ENCODE results near the gene KMT2C. TPM values are rescaled to one million over a fixed set of nuclear protein-coding genes. Genes with fewer than 3 reads are reported as not detected.

KMT2C gene
- total and polyA plus RNA-seq, 10 of the 15 experiments (the other 5 are each of a cell fraction or from before 2014, with no cell fraction given): 3.3 to 45.2 (median 19.2) TPM

DNA sequence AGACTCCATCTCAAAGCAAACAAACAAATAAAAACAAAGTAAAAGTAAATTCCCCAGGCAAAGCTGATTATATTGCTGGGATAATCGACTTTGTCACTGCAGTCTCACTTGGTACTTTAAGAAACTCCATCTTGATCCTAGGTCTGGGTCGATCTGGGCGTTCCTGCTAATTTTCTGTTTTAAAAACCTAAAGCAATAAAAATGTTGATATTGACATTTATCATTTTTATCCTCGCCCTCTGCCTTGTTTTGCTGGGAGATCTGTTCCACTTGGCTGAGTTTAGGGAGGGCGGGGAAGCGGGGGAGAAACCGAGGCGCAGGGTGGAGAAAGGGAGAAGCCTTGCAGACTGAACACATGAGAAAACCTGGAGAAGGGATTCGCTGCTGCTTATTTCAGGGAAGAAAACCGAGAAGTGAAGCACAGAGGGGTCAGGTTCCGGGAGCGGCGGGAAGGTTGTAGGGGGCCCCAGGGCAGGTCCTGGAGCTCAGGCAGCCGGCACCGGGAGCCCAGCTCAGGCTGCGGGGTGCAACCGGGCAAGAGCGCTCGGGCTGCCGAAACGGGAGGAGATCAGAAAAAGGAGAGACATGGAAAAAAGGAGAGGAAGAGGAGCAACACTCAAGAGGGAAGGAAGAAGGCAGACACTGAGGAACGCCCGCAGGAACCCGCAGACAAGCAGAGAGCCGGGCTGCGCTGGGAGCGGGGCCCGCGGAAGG is 27.3 kb upstream of the KMT2C start (continued):
- TF ChIP-seq, protein P1, sequence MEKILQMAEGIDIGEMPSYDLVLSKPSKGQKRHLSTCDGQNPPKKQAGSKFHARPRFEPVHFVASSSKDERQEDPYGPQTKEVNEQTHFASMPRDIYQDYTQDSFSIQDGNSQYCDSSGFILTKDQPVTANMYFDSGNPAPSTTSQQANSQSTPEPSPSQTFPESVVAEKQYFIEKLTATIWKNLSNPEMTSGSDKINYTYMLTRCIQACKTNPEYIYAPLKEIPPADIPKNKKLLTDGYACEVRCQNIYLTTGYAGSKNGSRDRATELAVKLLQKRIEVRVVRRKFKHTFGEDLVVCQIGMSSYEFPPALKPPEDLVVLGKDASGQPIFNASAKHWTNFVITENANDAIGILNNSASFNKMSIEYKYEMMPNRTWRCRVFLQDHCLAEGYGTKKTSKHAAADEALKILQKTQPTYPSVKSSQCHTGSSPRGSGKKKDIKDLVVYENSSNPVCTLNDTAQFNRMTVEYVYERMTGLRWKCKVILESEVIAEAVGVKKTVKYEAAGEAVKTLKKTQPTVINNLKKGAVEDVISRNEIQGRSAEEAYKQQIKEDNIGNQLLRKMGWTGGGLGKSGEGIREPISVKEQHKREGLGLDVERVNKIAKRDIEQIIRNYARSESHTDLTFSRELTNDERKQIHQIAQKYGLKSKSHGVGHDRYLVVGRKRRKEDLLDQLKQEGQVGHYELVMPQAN (conservative IDR thresholded peaks at IDR 0.05): peak; percentile 76
- TF ChIP-seq EGR1 (IDR thresholded peaks at IDR 0.05; ENCODE audit: borderline replicate concordance in 1 of 2, low read depth in 2 of 2, low read length in 2 of 2) (no peak), HCFC1 (IDR thresholded peaks at IDR 0.05; ENCODE audit: low read length) (no peak), SUZ12 (IDR thresholded peaks at IDR 0.05; ENCODE audit: unreplicated experiment) (no peak), POLR2A (IDR thresholded peaks at IDR 0.05; ENCODE audit: low read depth, low read length) (no peak), CBFB (IDR thresholded peaks at IDR 0.05; ENCODE audit: low read depth) (0 out of 2 replicates have a peak, but pooled peaks have one; percentile 32), HDAC2 (IDR thresholded peaks at IDR 0.05) (no peak), RB1 (IDR thresholded peaks at IDR 0.05; ENCODE audit: borderline replicate concordance) (peak; percentile 60; the same call in 1 of the 2 replicates), GABPA (IDR thresholded peaks at IDR 0.05; ENCODE audit: low read depth) (no peak), SMAD1 (IDR thresholded peaks at IDR 0.05; ENCODE audit: low read depth, partially characterized antibody) (no peak), RELA (IDR thresholded peaks at IDR 0.05; ENCODE audit: borderline replicate concordance, partially characterized antibody) (peak; percentile 31), YY1 (IDR thresholded peaks at IDR 0.05; ENCODE audit: low read depth, low read length) (no peak), MXI1 (IDR thresholded peaks at IDR 0.05; ENCODE audit: low read depth, low read length) (no peak), FOS (IDR thresholded peaks at IDR 0.05; ENCODE audit: borderline replicate concordance, extremely low read depth, insufficient read length) (no peak), TAF1 (IDR thresholded peaks at IDR 0.05; ENCODE audit: borderline replicate concordance, low read depth, low read length) (peak; percentile 56; the same call in 1 of the 2 replicates)
- TF ChIP-seq, protein P2, sequence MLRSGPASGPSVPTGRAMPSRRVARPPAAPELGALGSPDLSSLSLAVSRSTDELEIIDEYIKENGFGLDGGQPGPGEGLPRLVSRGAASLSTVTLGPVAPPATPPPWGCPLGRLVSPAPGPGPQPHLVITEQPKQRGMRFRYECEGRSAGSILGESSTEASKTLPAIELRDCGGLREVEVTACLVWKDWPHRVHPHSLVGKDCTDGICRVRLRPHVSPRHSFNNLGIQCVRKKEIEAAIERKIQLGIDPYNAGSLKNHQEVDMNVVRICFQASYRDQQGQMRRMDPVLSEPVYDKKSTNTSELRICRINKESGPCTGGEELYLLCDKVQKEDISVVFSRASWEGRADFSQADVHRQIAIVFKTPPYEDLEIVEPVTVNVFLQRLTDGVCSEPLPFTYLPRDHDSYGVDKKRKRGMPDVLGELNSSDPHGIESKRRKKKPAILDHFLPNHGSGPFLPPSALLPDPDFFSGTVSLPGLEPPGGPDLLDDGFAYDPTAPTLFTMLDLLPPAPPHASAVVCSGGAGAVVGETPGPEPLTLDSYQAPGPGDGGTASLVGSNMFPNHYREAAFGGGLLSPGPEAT (IDR thresholded peaks at IDR 0.05; ENCODE audit: low read depth): peak; percentile 32; the same call in 1 of the 2 replicates
- TF ChIP-seq, protein P3, sequence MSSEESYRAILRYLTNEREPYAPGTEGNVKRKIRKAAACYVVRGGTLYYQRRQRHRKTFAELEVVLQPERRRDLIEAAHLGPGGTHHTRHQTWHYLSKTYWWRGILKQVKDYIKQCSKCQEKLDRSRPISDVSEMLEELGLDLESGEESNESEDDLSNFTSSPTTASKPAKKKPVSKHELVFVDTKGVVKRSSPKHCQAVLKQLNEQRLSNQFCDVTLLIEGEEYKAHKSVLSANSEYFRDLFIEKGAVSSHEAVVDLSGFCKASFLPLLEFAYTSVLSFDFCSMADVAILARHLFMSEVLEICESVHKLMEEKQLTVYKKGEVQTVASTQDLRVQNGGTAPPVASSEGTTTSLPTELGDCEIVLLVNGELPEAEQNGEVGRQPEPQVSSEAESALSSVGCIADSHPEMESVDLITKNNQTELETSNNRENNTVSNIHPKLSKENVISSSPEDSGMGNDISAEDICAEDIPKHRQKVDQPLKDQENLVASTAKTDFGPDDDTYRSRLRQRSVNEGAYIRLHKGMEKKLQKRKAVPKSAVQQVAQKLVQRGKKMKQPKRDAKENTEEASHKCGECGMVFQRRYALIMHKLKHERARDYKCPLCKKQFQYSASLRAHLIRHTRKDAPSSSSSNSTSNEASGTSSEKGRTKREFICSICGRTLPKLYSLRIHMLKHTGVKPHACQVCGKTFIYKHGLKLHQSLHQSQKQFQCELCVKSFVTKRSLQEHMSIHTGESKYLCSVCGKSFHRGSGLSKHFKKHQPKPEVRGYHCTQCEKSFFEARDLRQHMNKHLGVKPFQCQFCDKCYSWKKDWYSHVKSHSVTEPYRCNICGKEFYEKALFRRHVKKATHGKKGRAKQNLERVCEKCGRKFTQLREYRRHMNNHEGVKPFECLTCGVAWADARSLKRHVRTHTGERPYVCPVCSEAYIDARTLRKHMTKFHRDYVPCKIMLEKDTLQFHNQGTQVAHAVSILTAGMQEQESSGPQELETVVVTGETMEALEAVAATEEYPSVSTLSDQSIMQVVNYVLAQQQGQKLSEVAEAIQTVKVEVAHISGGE (CRISPR knock-in tag; IDR thresholded peaks at IDR 0.05): no peak
- TF ChIP-seq, protein P4, sequence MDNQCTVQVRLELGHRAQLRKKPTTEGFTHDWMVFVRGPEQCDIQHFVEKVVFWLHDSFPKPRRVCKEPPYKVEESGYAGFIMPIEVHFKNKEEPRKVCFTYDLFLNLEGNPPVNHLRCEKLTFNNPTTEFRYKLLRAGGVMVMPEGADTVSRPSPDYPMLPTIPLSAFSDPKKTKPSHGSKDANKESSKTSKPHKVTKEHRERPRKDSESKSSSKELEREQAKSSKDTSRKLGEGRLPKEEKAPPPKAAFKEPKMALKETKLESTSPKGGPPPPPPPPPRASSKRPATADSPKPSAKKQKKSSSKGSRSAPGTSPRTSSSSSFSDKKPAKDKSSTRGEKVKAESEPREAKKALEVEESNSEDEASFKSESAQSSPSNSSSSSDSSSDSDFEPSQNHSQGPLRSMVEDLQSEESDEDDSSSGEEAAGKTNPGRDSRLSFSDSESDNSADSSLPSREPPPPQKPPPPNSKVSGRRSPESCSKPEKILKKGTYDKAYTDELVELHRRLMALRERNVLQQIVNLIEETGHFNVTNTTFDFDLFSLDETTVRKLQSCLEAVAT (IDR thresholded peaks at IDR 0.05): peak; percentile 28; the same call in 1 of the 2 replicates
- TF ChIP-seq, protein P5, sequence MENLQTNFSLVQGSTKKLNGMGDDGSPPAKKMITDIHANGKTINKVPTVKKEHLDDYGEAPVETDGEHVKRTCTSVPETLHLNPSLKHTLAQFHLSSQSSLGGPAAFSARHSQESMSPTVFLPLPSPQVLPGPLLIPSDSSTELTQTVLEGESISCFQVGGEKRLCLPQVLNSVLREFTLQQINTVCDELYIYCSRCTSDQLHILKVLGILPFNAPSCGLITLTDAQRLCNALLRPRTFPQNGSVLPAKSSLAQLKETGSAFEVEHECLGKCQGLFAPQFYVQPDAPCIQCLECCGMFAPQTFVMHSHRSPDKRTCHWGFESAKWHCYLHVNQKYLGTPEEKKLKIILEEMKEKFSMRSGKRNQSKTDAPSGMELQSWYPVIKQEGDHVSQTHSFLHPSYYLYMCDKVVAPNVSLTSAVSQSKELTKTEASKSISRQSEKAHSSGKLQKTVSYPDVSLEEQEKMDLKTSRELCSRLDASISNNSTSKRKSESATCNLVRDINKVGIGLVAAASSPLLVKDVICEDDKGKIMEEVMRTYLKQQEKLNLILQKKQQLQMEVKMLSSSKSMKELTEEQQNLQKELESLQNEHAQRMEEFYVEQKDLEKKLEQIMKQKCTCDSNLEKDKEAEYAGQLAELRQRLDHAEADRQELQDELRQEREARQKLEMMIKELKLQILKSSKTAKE (IDR thresholded peaks at IDR 0.05; ENCODE audit: low read depth, poor library complexity, severe bottlenecking): no peak

All from GM12878 (cell line).